NOMO-1 treated with dmso at 0.1 percent for 144 hours (cell line): ENCODE results near the gene FCRL6.

Experiments used
- DNase-seq: peaks from one replicate; lab custom pipeline; 2025; ENCODE audit not compliant: unreplicated experiment; lab: John Stamatoyannopoulos, UW

FCRL6 gene

DNA sequence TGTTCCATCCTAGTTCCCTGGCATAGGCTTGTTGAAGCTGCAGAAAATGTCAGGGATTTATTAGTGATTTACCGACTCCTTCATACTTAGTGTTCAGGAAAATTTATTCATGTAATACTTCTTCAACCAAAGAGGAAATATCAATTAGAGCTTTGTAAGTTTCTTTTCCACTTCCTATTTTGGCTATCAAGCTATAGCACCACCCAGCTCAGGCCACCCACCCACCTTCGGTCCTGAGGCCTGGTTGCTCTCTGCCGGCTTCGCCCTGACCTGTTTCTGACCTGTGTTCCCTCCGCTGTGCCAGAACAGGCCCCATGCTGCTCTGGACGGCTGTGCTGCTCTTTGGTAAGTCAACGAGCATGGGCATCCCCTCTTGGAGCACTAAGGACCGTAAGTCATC is at the start of gene FCRL6:
Gene FCRL6, plus strand, starts transcription at position 250 of the 400 bp plus-strand sequence. Its CDS starts 65 bp downstream, at position 315.
- DNase-seq, result no peak

DNA sequence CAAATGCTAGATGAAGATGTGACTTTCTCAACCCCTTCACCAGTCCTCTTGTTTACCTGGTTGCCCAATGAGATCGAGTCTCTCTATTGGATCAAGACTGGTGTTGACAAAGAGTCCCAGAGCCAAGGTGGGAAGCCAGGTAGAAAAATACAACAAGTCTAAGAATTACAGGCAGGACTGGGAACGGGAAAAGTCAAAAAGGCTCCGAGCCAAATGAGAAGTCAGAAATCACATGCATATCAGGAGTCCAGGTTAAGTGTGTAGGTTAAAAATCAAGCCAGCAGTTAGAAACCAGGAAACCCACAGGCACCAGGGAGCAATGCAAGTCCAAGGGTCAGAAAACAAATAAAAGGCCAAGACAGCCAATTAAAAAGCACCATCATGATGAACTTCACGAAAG is 48.8 kb upstream of the FCRL6 start:
- no peak for DNase-seq

DNA sequence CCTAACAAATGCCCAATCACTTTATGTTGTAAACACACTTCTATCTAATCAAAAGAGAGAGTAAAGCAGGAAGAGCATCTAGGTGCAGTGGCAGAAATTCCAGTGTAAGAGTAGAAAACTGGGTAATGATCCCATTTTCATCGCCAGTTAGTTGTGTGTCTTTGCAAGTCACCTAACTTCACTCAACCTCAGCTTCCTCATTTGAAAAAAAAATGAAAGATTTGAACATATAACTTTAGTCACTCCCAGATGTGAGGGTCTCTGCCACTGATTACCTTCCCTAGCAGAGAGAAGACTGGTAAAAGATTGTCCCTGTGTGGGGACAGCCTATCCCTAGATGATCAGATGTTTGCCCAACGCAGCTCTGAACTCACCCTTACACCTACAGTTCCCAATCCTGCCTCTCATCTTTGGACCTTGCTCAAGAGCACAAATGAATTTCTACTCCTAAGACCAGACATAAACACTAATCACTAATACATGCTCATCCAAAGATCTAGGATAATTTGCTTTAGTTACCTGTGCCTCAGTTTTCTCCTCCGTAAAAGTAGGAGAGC is 46.6 kb upstream of the FCRL6 start:
- DNase-seq, result no peak

DNA sequence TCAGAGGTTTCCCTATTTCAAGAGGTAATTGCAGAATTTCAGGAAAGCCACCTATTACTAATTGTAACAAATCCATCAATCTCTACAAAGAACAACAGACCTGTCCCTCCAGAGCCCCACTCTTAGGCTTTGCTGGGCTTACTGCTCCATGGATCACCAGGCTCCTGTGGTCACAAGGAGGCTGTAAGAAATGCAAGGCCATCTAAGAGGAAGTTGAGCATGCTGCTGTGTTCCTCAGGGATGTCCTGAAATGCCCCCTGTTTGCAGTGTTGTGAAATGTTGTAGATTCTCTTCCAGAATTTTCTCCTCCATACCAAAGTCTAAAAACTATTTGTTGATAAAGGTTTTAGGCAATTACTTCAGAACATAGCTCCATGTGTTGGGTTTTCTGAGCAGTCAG is 45.8 kb upstream of the FCRL6 start:
- no peak for DNase-seq

- DNase-seq, result no peak
Observed at GRCh38 chr1:159763686-159764085, 38.5 kb upstream of the FCRL6 start.

GRCh38 chr1:159765806-159766205 is 36.4 kb upstream of the FCRL6 start:
- DNase-seq, result no peak

DNA sequence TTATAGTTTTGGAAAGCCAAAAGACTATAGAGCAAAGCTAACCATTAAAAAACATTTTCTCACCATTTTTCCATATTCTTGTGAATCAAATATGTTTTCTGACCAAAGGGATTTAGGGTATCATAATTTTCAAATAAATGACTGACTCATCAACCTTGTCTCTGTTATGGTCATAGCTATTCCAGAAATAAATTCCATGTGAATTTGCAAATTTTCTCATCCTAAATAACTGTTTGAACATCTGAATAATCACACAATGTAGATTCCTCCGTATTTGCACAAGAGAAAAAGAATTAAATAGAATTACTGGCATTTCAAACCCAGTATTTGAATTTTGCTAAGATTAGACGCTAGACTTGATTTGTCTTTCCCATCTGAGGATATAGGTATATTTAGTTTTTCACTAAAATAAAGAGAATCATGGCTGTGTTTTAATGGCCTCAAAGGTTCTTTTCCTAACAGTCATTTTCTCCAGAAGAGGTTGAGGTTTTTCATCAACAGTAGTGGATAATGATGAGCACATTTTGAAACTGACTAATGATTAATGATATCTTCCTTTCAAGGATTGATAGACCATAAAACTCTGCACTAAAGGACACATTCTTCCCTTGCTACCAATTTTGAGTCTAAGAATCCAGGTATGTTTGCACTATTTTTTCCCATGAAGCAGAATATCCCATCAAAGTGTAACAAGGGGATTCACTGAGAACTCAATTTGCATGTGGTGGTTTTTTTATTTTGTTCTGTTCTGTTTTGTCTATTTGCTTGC is 30.8 kb upstream of the FCRL6 start:
- no peak for DNase-seq

DNA sequence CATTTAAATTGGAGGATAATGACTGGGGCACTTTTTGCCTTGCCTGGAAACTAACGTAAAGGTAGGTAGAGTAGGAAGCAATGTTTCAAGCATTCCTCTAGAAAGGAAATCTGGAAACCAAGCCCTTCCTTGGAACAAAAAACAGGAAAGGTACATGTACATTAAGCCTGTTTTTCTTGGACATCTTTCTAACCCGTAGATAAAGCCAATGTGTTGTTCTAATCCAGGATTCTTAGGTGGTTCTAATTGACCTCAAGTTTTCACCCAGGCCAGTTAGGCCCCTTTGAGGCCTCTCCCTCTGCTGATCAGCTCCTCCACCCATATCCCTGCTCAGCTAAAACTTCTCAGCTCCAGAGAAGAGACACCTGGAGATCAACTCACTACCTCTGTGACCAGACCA is 27.7 kb upstream of the FCRL6 start:
- no peak for DNase-seq

DNA sequence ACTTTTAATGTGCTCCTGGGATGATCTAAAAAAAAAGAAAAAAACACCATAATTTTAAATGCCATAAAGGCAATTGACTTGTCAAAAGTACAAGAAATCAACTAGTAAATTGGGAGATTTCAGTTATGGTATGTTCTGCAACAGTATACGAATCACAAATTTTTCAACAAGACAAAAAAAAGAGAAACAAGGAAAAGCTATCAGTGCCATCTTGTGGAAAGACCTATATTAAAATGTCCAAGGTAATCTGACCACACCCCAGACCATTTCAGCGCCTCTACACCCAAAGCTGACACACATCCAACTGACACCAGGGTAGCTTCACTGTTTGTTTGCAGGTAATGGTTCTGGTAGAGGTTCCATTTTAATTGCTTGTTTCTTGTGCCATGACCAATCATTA is 26.4 kb upstream of the FCRL6 start:
- DNase-seq, result no peak

- DNase-seq, result no peak
Observed at GRCh38 chr1:159778266-159778665, 23.9 kb upstream of the FCRL6 start.

DNA sequence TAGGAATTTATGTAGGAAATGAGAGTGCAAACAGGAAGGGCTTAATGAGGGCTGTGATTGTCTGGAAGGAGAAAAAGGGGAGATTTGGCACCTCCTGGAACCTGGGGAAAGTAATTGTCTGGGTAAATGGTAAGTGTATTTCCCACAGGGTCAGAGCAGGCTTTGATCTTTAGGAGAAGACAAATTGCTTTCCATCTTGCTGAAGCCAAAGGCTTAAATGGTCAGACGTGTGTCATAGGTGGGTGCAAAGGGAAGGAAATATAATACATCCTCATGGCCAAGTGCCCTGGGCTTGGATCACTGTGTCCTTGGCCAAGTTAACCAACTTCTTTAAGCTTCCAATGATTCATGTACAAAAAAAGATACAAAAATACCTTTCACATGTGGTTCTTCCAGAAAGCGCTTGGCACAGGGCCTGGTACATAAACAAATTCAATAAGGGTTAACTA is 22.7 kb upstream of the FCRL6 start:
- no peak for DNase-seq

- DNase-seq, result peak; percentile 99
Observed at GRCh38 chr1:159780583-159781582, 21.3 kb upstream of the FCRL6 start, which contains the start of gene DUSP23. Gene DUSP23 (plus strand): TSS chr1:159780962. CDS start chr1:159781101, 139 bp downstream.

DNA sequence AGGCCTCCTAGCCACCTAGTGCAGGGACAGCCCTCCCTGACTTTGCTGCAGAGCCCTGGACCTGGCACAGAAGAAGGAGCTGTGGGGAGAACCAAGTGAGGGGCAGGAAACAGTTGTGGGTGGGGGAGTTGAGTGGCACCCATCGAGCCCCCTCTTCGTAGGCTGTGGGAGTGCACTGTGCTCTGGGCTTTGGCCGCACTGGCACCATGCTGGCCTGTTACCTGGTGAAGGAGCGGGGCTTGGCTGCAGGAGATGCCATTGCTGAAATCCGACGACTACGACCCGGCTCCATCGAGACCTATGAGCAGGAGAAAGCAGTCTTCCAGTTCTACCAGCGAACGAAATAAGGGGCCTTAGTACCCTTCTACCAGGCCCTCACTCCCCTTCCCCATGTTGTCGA is 20.2 kb upstream of the FCRL6 start:
- DNase-seq, result no peak

DNA sequence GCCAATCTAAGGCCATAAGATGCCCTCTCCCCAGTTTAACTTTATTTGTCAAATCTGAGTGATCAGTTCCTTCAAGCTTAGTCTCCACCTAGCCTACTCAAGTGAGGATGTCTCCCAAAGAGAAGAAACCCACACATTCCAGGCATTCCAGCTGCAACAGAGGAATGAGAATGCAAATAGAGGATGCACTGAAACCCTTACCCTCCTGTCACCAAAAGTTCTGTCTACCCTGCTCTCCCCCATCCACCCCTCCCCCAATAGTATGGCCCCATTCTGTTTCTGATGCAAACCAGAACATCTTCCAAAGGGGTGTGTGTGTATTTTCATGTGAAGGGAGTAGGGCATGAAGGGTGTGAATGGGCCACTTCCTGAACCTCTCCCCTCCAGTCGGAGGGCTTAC is 18.4 kb upstream of the FCRL6 start:
- no peak for DNase-seq

- no peak for DNase-seq
Observed at GRCh38 chr1:159786465-159786864, 15.7 kb upstream of the FCRL6 start.

DNA sequence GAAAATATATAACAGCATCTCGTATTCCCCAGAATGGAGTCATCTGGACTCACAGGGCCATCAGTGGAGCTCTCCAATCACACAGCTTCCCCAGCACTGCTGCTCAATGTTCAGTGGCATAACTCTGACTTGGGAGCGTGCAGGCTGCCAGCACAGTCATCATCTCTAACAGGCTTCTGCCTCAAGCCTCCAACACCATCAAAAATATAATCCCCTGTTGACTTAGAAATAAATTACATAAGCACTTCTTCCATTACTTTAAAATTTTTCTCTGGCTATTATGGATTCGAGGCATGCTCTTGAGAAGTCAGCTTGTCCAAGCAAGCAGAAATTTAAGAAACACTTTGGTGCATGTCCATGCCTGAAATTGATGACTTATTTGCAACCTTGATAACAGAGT is 15.2 kb upstream of the FCRL6 start:
- DNase-seq, result no peak

DNA sequence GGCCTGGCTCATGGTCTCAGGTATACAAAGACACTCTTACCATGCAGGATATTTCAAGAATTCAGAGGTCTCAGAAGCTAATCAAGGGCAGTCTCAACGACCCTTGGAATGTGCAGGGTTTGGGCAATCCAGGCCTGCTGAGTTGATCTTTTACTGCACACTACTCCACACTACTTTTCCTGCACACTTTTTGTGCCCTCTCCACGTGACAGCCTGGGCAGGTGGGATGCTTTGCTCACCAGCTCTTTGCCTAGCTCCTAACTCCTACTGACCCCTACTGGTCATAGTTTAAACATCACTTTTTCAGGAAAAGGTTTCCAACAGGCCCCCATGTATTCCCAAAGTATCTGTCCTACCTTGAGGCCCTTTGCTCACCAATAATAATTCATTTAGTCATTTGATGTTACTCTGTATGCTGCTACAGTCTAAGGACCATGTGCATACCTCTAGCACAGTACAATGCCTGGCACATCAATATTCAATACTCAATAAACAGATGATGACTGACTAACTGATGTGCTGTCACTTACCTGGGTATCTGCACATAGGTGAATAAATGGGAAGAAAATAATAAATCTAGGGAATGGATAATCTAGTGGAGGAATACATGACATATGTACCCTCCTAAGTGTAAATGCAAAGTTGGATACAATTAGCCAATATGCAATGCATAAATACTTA is 11.8 kb upstream of the FCRL6 start:
- no peak for DNase-seq

GRCh38 chr1:159791031-159791430 is 11.1 kb upstream of the FCRL6 start:
- DNase-seq, result no peak

GRCh38 chr1:159791461-159791860 is 10.7 kb upstream of the FCRL6 start:
- DNase-seq, result no peak

- no peak for DNase-seq
Observed at GRCh38 chr1:159795534-159795933, 6.6 kb upstream of the FCRL6 start.

- DNase-seq, result peak; percentile 38
Observed at GRCh38 chr1:159798893-159799292, 3.3 kb upstream of the FCRL6 start.
